ENCODE data around the gene GRIP1.

GRCh38 chr12:66516561-66516960, 162.3 kb downstream of the GRIP1 start:
- no peak for TF ChIP-seq CTCF (IDR thresholded peaks at IDR 0.05; ENCODE audit: borderline replicate concordance, extremely low read depth, low read length, poor library complexity, severe bottlenecking)
- TF ChIP-seq EZH2 (IDR thresholded peaks at IDR 0.05; ENCODE audit: borderline replicate concordance, low read depth, low read length, severe bottlenecking): no peak

All from DND-41 (cell line).